ENCODE results near the gene EPHA2. TPM values are rescaled to one million over a fixed set of nuclear protein-coding genes. Genes with fewer than 3 reads are reported as not detected.
A peak's percentile ranks its signal among the peaks of the same experiment; 100 is the strongest.

Gene EPHA2
- polyA plus RNA-seq, 3 donors, result 11.9 to 18.4 (median 17.4) TPM

- DNase-seq (ENCODE audit: low read depth in 3 of 3, low spot score in 2 of 3), result no peak
Observed at GRCh38 chr1:16151995-16152384, 3.9 kb downstream of the EPHA2 start.

GRCh38 chr1:16151196-16151994, 4.5 kb downstream of the EPHA2 start:
- no peak for DNase-seq (ENCODE audit: low read depth in 3 of 3, low spot score in 2 of 3)

GRCh38 chr1:16150508-16150907, 5.4 kb downstream of the EPHA2 start:
- no peak for DNase-seq (ENCODE audit: low read depth in 3 of 3, low spot score in 2 of 3)

- DNase-seq (ENCODE audit: low read depth in 3 of 3, low spot score in 2 of 3), result no peak
Observed at GRCh38 chr1:16149702-16150488, 6.0 kb downstream of the EPHA2 start.

- no peak for DNase-seq (ENCODE audit: low read depth in 3 of 3, low spot score in 2 of 3)
Observed at GRCh38 chr1:16149146-16149545, 6.7 kb downstream of the EPHA2 start.

GRCh38 chr1:16148329-16149092, 7.4 kb downstream of the EPHA2 start:
- DNase-seq (ENCODE audit: low read depth in 3 of 3, low spot score in 2 of 3), result no peak

- DNase-seq (ENCODE audit: low read depth in 3 of 3, low spot score in 2 of 3), result no peak
Observed at GRCh38 chr1:16147156-16147926, 8.5 kb downstream of the EPHA2 start.

GRCh38 chr1:16146279-16147155, 9.4 kb downstream of the EPHA2 start:
- DNase-seq (ENCODE audit: low read depth in 3 of 3, low spot score in 2 of 3), result peak in 2 of 3 donors; percentile 83 to 87

GRCh38 chr1:16145662-16146278, 10.1 kb downstream of the EPHA2 start:
- no peak for DNase-seq (ENCODE audit: low read depth in 3 of 3, low spot score in 2 of 3)

GRCh38 chr1:16145030-16145661, 10.7 kb downstream of the EPHA2 start:
- DNase-seq (ENCODE audit: low read depth in 3 of 3, low spot score in 2 of 3), result peak in 1 of 3 donors; percentile 55

- no peak for DNase-seq (ENCODE audit: low read depth in 3 of 3, low spot score in 2 of 3)
Observed at GRCh38 chr1:16144325-16145029, 11.4 kb downstream of the EPHA2 start.

- DNase-seq (ENCODE audit: low read depth in 3 of 3, low spot score in 2 of 3), result no peak
Observed at GRCh38 chr1:16143566-16144324, 12.1 kb downstream of the EPHA2 start.

GRCh38 chr1:16143005-16143565, 12.8 kb downstream of the EPHA2 start:
- DNase-seq (ENCODE audit: low read depth in 3 of 3, low spot score in 2 of 3), result no peak

GRCh38 chr1:16142383-16142995, 13.4 kb downstream of the EPHA2 start:
- DNase-seq (ENCODE audit: low read depth in 3 of 3, low spot score in 2 of 3), result no peak

- DNase-seq (ENCODE audit: low read depth in 3 of 3, low spot score in 2 of 3), result no peak
Observed at GRCh38 chr1:16141573-16142336, 14.1 kb downstream of the EPHA2 start.
